Gastroesophageal sphincter (tissue), 2 donors: ENCODE results near the gene FRMPD4.

Source experiments
- EP300 ChIP-seq: sonication (generic); formaldehyde crosslinking; IDR thresholded peaks from one replicate; pipeline ENCODE4 v1.6.1; 2017; ENCODE audit warnings: antibody characterized with exemption, mild to moderate bottlenecking
- POLR2A ChIP-seq, 2 donors: fragments of 450-650 bp; IDR thresholded peaks; one replicate each; pipeline ENCODE4 v1.6.1; 2017; ENCODE audit warnings: antibody characterized with exemption in 2 of 2, mild to moderate bottlenecking in 2 of 2, moderate library complexity in 1 of 2

- no peak for TF ChIP-seq EP300
- TF ChIP-seq POLR2A (IDR thresholded peaks at IDR 0.05), result no peak
Measured at GRCh38 chrX:12115377-12115776, 22.9 kb upstream of the FRMPD4 start.
